Panc1 (cell line): ENCODE results near the gene GAL3ST2. TPM values are rescaled to one million over a fixed set of nuclear protein-coding genes. Genes with fewer than 3 reads are reported as not detected.
"Not testable (repeated sequence)": the region's sequence is repeated elsewhere in the genome, so short reads cannot be mapped to it uniquely, and the experiment has no call there.

ENCODE experiments used
- ATAC-seq: fragments of 200-7000 bp; cut with Tn5 transposase; 2 replicates; pipeline ENCODE4 v1.9.1; 2020; ENCODE audit warnings: mild to moderate bottlenecking, moderate library complexity
- BruUV-seq: library from RNA; stranded (reverse); fragments of 400-500 nt; replicated peaks from 2 replicates; lab custom pipeline; 2021; lab: Mats Ljungman, UMichigan
- CTCF ChIA-PET: fragments of 300-600 bp; sonication (Branson Sonifier 250); formaldehyde crosslinking; loops from one replicate; lab custom pipeline; 2022; ENCODE audit warnings: antibody characterized with exemption; lab: Charles Lee
- POLR2A ChIA-PET: fragments of 300-600 bp; sonication (Branson Sonifier 250); formaldehyde crosslinking; loops from one replicate; lab custom pipeline; 2022; ENCODE audit warnings: antibody characterized with exemption; lab: Charles Lee
- DNase-seq: peaks from one replicate; pipeline ENCODE4 v3.0.0-alpha.2; 2010; ENCODE audit warnings: low read depth, low spot score
- H3K27ac ChIP-seq: 2 replicates; pipeline ENCODE4 v1.5.1; 2011; ENCODE audit warnings: mild to moderate bottlenecking, low read length, inconsistent platforms
- H3K27me3 ChIP-seq: fragments of 200-500 bp; sonication (Bioruptor generic); 2 replicates; pipeline ENCODE4 v1.6.0; 2014; ENCODE audit warnings: low read length, inconsistent platforms; ENCODE audit not compliant: control insufficient read depth, insufficient read depth
- H3K36me3 ChIP-seq: fragments of 200-500 bp; sonication (Bioruptor generic); 2 replicates; pipeline ENCODE4 v1.5.1; 2014; ENCODE audit warnings: inconsistent platforms, mild to moderate bottlenecking, low read length, moderate library complexity; ENCODE audit not compliant: control insufficient read depth, insufficient read depth
- H3K4me1 ChIP-seq: 2 replicates; pipeline ENCODE4 v1.5.1; 2011; ENCODE audit warnings: inconsistent platforms, mild to moderate bottlenecking, low read length, moderate library complexity; ENCODE audit not compliant: control insufficient read depth, insufficient read depth
- H3K4me3 ChIP-seq, 2 experiments: 2 replicates each; pipeline ENCODE4 v1.5.1; 2011 to 2012; ENCODE audit warnings: low read depth in 2 of 2, low read length in 2 of 2, mild to moderate bottlenecking in 2 of 2, inconsistent platforms in 1 of 2, moderate library complexity in 1 of 2
- H3K9me3 ChIP-seq: fragments of 200-500 bp; sonication (Bioruptor generic); 2 replicates; pipeline ENCODE4 v1.5.1; 2014; ENCODE audit warnings: low read depth, mild to moderate bottlenecking, inconsistent platforms, low read length, moderate library complexity; ENCODE audit not compliant: control insufficient read depth, insufficient read depth
- POLR2AphosphoS5 ChIP-seq: IDR thresholded peaks from 2 replicates; pipeline ENCODE4 v1.6.1; 2012; ENCODE audit warnings: mild to moderate bottlenecking, low read depth, low read length, moderate library complexity
- REST ChIP-seq, 2 experiments: IDR thresholded peaks; 2 replicates each; pipeline ENCODE4 v1.6.1; 2011 to 2012; ENCODE audit warnings: low read depth in 2 of 2, control low read depth in 1 of 2, low read length in 1 of 2, mild to moderate bottlenecking in 1 of 2, moderate library complexity in 1 of 2; ENCODE audit not compliant: insufficient read depth in 1 of 2
- SIN3A ChIP-seq: IDR thresholded peaks from 2 replicates; pipeline ENCODE4 v1.6.1; 2012; ENCODE audit warnings: low read depth, mild to moderate bottlenecking, low read length, moderate library complexity, borderline replicate concordance; ENCODE audit not compliant: insufficient read depth
- TCF7L2 ChIP-seq: IDR thresholded peaks from 2 replicates; pipeline ENCODE4 v1.6.1; 2011; ENCODE audit warnings: mild to moderate bottlenecking, low read depth, low read length, inconsistent platforms
- in situ Hi-C: cut with HindIII; loops from 2 replicates; pipeline ENCODE4 v1.10.0; 2016; ENCODE audit warnings: low sequenced_read_pairs, low pct_unique_long_range_greater_than_20kb
- intact Hi-C: fragments of 100-400 bp; cut with micrococcal nuclease; formaldehyde crosslinking; loops from one replicate; pipeline ENCODE4 v1.10.0; 2022; ENCODE audit not compliant: unreplicated experiment
- total RNA-seq: library from RNA; stranded (reverse); gene quantifications from one replicate; pipeline ENCODE4 v1.2.1, GENCODE V29; 2021; ENCODE audit not compliant: unreplicated experiment
- TF ChIP-seq, protein P1 (sequence below): fragments of 450-650 bp; IDR thresholded peaks from 2 replicates; pipeline ENCODE4 v1.5.1; 2017; ENCODE audit warnings: mild to moderate bottlenecking

GAL3ST2 gene
- total RNA-seq, 1 experiment from 2014 or later: 1.6 TPM

DNA sequence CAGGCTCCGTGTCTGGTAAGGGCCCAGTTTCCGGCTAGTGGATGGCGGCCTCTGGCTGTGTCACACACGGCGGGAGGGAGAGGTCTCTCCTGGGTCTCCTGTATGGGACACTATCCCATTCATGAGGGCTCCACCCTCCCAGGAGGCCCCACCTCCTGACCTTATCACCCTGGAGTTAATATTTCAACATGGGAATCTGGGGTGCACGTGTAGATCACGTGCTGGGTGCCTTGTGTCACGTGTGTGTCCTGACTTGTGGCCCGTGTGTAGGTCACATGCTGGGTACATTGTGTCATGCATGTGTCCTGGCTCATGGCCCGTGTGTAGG is 42.3 kb downstream of the GAL3ST2 start:
- H3K27me3 ChIP-seq: no peaks in the 10 kb centered on the region
- no TSS peak for BruUV-seq

GRCh38 chr2:241819947-241820624 is 43.5 kb downstream of the GAL3ST2 start:
- BruUV-seq, H3K9me3 ChIP-seq, CTCF ChIA-PET, H3K27ac ChIP-seq, H3K27me3 ChIP-seq, POLR2A ChIA-PET, H3K4me1 ChIP-seq, DNase-seq, in situ Hi-C loops, H3K4me3 ChIP-seq, ATAC-seq, intact Hi-C loops, H3K36me3 ChIP-seq: not testable (repeated sequence)

More for the DNA sequence above, 42.3 kb downstream of the GAL3ST2 start:
- Histone ChIP-seq H3K27ac (no peak overlapping the region), H3K4me3 (no peak overlapping the region), H3K36me3 (no peaks in the 10 kb centered on the region), H3K4me1 (peaks cover 3% of the 10 kb centered on the region; the same call in 1 of the 2 replicates), H3K9me3 (no peaks in the 10 kb centered on the region)
- TF ChIP-seq SIN3A (no peak), TCF7L2 (no peak), REST (IDR thresholded peaks at IDR 0.05; ENCODE audit: insufficient read depth in 1 of 2, low read depth in 2 of 2, low read length in 1 of 2) (no peak), POLR2AphosphoS5 (no peak)
- TF ChIP-seq, protein P1, sequence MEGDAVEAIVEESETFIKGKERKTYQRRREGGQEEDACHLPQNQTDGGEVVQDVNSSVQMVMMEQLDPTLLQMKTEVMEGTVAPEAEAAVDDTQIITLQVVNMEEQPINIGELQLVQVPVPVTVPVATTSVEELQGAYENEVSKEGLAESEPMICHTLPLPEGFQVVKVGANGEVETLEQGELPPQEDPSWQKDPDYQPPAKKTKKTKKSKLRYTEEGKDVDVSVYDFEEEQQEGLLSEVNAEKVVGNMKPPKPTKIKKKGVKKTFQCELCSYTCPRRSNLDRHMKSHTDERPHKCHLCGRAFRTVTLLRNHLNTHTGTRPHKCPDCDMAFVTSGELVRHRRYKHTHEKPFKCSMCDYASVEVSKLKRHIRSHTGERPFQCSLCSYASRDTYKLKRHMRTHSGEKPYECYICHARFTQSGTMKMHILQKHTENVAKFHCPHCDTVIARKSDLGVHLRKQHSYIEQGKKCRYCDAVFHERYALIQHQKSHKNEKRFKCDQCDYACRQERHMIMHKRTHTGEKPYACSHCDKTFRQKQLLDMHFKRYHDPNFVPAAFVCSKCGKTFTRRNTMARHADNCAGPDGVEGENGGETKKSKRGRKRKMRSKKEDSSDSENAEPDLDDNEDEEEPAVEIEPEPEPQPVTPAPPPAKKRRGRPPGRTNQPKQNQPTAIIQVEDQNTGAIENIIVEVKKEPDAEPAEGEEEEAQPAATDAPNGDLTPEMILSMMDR: no peak
- in situ Hi-C loops: no loop called here
- CTCF ChIA-PET: no interaction called here
- intact Hi-C loops: no loop called here
- POLR2A ChIA-PET: no interaction called here
- DNase-seq (no peak), ATAC-seq (no peak)

DNA sequence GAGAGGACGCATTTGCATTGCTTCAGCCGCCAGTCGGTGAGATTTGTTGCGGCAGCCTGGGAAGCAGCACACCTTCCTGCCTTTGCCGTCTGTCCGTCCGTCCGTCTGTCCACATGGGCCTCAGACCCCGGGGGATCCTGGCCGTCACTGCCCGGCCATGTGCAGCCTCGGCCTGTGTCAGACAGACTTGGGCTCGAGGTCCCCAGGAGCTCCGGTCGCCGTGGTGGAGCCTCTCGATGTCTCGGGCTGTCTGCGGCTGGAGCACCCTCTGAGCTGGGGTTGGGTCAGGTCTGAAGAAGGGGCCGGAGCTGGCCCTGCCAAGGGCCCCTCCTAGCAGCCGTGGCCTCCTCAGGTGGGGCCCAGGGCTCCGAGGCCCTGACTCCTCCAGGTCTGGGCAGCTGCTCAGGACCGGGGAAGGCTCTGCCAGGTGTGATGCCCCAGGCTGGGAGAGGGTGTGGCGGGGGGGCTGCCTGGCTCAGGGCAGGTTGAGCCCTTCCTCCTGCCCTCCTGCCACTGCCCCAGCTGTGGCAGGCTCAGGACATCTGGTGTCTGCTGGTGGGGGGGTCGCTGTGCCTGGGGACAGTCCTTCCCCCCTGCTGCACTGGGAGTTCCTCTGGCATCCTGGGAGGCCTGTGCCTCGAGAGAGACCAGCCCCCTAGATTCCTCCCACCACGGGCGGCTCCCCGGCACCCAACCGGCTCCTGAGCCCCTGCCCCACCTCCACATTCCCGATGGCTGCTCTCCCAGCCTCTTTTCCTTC is 44.2 kb downstream of the GAL3ST2 start:
- POLR2A ChIA-PET: no interaction called here
- in situ Hi-C loops (no loop called here), intact Hi-C loops (no loop called here)
- CTCF ChIA-PET: no interaction called here
- Histone ChIP-seq H3K27me3 (no peaks in the 10 kb centered on the region), H3K4me1 (0 out of 2 replicates have a peak, but pooled peaks cover 3% of the 10 kb centered on the region), H3K27ac (no peak overlapping the region), H3K4me3 (no peak overlapping the region), H3K36me3 (no peaks in the 10 kb centered on the region), H3K9me3 (no peaks in the 10 kb centered on the region)
- no peak for TF ChIP-seq SIN3A
- no peak for TF ChIP-seq TCF7L2
- TF ChIP-seq, protein P1: no peak
- no peak for TF ChIP-seq POLR2AphosphoS5
- no peak for DNase-seq
- no peak for ATAC-seq
- no TSS peak for BruUV-seq
